ENCODE measurements around the gene GLIPR1L2.
"Not testable (repeated sequence)": the region's sequence is repeated elsewhere in the genome, so short reads cannot be mapped to it uniquely, and the experiment has no call there.

Gene GLIPR1L2

DNA sequence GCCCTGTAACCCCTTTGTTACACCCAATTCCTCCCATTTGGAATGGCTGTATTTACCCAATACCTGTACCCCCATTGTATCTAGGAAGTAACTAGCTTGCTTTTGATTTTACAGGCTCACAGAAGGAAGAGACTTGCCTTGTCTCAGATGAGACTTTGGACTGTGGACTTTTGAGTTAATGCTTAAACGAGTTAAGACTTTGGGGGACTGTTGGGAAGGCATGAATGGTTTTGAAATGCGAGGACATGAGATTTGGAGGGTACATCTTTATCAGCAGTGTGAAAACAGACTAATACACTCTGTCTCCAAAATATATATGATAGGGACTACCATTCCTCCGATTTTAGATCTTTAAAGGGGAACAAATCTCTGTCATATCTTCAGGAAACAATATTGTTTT lies 51.6 kb downstream of the GLIPR1L2 start:
- not testable (repeated sequence) for H3K9me3 ChIP-seq (ENCODE audit: control insufficient read depth, insufficient read depth, low read length); H3K9ac ChIP-seq (ENCODE audit: low read depth, low read length); H3K4me1 ChIP-seq (ENCODE audit: insufficient read depth, low read length); H3K36me3 ChIP-seq (ENCODE audit: insufficient read depth, low read length)

GRCh38 chr12:75443709-75444108 lies 52.8 kb downstream of the GLIPR1L2 start:
- no peaks in the 10 kb centered on the region for H3K36me3 ChIP-seq (ENCODE audit: insufficient read depth, low read length)
- no peak overlapping the region for H3K9ac ChIP-seq (ENCODE audit: low read depth, low read length)
- peaks cover 5% of the 10 kb centered on the region; the same call in 1 of the 2 replicates for H3K9me3 ChIP-seq (ENCODE audit: control insufficient read depth, insufficient read depth, low read length)
- no peaks in the 10 kb centered on the region for H3K4me1 ChIP-seq (ENCODE audit: insufficient read depth, low read length)

GRCh38 chr12:75444429-75445136 lies 53.7 kb downstream of the GLIPR1L2 start:
- H3K9me3 ChIP-seq (ENCODE audit: control insufficient read depth, insufficient read depth, low read length), result peaks cover 5% of the 10 kb centered on the region; the same call in 1 of the 2 replicates
- no peaks in the 10 kb centered on the region for H3K36me3 ChIP-seq (ENCODE audit: insufficient read depth, low read length)

DNA sequence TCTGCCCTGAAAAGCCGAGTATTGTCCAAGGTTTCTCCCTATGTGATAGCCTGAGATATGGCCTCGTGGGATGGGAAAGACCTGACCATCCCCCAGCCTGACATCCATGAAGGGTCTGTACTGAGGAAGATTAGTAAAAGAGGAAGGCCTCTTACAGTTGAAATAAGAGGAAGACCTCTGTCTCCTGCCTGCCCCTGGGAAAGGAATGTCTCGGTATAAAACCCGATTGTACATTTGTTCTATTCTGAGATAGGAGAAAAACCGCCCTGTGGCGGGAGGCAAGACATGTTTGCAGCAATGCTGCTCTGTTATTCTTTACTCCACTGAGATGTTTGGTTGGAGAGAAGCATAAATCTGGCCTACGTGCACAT lies 54.2 kb downstream of the GLIPR1L2 start:
- H3K9ac ChIP-seq (ENCODE audit: low read depth, low read length); H3K4me1 ChIP-seq (ENCODE audit: insufficient read depth, low read length); H3K9me3 ChIP-seq (ENCODE audit: control insufficient read depth, insufficient read depth, low read length); H3K36me3 ChIP-seq (ENCODE audit: insufficient read depth, low read length): not testable (repeated sequence)

More at GRCh38 chr12:75444429-75445136, 53.7 kb downstream of the GLIPR1L2 start:
- Histone ChIP-seq H3K4me1 (ENCODE audit: insufficient read depth, low read length) (no peaks in the 10 kb centered on the region), H3K9ac (ENCODE audit: low read depth, low read length) (no peak overlapping the region)

DNA sequence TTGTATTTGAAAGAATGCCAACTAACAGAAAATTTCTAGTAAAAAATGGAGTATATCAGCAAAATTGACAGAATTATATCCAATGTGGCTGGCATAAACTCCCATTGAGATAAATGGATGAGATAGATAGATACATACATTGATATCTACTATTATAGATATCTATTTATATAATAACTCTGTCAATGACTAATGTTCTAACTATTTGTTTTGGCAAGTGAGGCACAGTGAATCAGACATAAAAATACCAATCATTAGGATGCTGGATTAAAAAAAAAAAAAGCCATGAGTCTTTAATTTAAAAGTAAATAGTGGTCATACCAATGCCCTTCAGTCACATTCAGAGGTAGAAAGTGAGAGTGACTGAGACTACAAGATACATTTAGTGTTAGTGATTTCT lies 56.0 kb downstream of the GLIPR1L2 start:
- Histone ChIP-seq H3K9me3 (ENCODE audit: control insufficient read depth, insufficient read depth, low read length) (peaks cover 5% of the 10 kb centered on the region; the same call in 1 of the 2 replicates), H3K36me3 (ENCODE audit: insufficient read depth, low read length) (no peaks in the 10 kb centered on the region), H3K4me1 (ENCODE audit: insufficient read depth, low read length) (no peaks in the 10 kb centered on the region), H3K9ac (ENCODE audit: low read depth, low read length) (no peak overlapping the region)

DNA sequence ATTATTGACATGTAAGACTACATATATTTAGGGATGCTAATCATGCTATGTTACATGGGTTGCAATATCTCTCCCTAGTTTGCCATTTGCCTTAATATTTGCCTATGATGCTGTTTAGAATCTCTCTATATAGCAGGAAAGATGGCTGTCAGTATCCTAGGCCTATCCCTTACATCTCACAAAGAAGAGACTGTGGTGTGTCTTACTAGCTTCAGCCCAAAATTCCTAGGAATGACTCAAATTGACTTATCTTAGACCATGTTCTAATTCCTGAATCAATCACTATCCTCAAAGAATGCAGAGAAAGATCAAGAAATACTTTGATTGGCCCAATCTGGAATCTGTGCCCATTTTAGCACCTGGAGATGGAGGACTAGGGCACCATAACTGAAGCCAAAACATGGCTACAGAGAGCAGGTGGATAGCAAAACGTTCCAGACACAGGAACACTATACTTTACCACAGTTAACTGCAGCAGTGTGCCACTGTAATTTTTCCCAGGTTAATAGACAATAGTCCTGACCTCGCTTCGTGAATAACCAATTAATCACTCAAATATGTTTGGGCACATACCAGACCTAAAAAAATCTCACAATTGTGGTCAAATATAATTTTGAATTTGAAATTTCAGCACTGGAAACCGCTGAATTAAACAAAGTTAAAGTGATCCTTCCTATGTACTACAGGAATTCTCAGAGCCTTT lies 57.0 kb downstream of the GLIPR1L2 start:
- Histone ChIP-seq H3K9me3 (ENCODE audit: control insufficient read depth, insufficient read depth, low read length) (peaks cover 3% of the 10 kb centered on the region; the same call in 1 of the 2 replicates), H3K36me3 (ENCODE audit: insufficient read depth, low read length) (no peaks in the 10 kb centered on the region), H3K9ac (ENCODE audit: low read depth, low read length) (no peak overlapping the region), H3K4me1 (ENCODE audit: insufficient read depth, low read length) (no peaks in the 10 kb centered on the region)

DNA sequence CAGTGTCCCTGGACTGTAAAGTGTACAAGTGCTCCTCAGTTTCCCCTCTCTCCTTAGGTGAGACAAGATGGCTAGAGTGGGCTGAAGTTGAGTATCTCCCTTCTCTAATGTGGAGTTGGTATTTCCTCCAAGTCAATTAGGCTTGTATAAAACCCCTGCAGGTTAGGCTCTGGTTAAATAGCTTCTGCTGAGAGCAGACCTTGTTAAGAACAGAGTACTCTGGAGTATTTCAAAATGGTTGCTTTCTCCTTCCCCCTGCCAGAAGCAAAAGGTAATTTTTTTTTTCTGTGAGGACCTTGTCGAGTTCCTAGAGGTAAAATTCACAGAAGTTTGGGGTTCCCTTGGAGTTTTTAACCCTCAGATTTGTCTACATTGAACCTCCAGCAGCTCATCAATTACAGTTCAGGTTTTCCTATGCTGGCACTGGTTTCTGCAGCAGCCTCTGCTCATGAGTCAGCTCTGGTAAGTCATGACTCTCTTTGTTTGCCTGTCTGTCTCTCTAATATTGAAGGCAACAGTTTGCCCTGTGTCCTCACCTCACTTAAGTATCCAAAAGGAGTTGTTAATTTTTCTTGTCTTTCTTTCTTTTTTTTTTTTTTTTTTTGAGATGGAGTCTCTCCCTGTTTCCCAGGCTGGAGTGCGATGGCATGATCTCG lies 61.9 kb downstream of the GLIPR1L2 start:
- no peak overlapping the region for H3K9ac ChIP-seq (ENCODE audit: low read depth, low read length)
- H3K4me1 ChIP-seq (ENCODE audit: insufficient read depth, low read length), result no peaks in the 10 kb centered on the region
- H3K9me3 ChIP-seq (ENCODE audit: control insufficient read depth, insufficient read depth, low read length), result no peaks in the 10 kb centered on the region; the same call in 1 of the 2 replicates
- no peaks in the 10 kb centered on the region for H3K36me3 ChIP-seq (ENCODE audit: insufficient read depth, low read length)

- no peak overlapping the region for H3K9ac ChIP-seq (ENCODE audit: low read depth, low read length)
- H3K9me3 ChIP-seq (ENCODE audit: control insufficient read depth, insufficient read depth, low read length), result peaks cover 2% of the 10 kb centered on the region; the same call in 1 of the 2 replicates
- no peaks in the 10 kb centered on the region for H3K36me3 ChIP-seq (ENCODE audit: insufficient read depth, low read length)
- no peaks in the 10 kb centered on the region for H3K4me1 ChIP-seq (ENCODE audit: insufficient read depth, low read length)
Observed at GRCh38 chr12:75455839-75456238, 65.0 kb downstream of the GLIPR1L2 start.

DNA sequence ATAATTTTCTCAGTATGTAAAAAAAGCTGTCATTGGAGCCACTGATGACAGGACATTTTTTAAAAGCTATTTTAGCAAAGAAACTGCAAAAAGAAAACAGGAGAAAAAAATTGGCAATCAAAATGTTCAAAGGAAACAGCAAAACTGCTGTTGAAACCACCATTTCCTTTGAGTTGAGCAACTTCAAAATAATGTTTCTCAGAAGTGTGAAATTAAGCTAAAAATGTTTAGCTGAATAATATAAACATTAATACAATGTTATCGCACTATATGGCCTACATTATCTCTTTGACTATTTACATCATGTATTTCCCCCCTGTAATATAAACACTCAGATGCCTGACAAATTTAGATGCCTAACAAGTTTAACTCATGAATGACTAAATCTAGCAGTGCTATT lies 66.3 kb downstream of the GLIPR1L2 start:
- H3K36me3 ChIP-seq (ENCODE audit: insufficient read depth, low read length), result no peaks in the 10 kb centered on the region
- H3K9ac ChIP-seq (ENCODE audit: low read depth, low read length), result no peak overlapping the region
- no peaks in the 10 kb centered on the region for H3K4me1 ChIP-seq (ENCODE audit: insufficient read depth, low read length)
- peaks cover 2% of the 10 kb centered on the region; the same call in 1 of the 2 replicates for H3K9me3 ChIP-seq (ENCODE audit: control insufficient read depth, insufficient read depth, low read length)

DNA sequence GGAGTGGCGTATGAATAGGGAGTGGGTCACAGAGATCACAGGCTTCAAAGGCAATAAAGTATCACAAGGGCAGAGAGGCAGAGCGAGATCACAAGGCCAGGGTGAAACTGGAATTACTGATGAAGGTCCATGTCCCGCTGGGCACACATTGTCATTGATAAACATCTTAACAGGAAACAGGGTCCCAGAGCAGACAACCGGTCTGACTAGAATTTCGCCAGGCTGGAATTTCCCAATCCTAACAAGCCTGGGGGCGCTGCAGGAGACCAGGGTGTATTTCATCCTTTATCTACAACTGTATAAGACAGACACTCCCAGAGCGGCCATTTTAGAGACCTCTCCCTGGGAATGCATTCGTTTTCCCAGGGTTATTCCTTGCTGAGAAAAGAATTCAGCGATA lies 67.0 kb downstream of the GLIPR1L2 start:
- H3K4me1 ChIP-seq (ENCODE audit: insufficient read depth, low read length); H3K36me3 ChIP-seq (ENCODE audit: insufficient read depth, low read length); H3K9me3 ChIP-seq (ENCODE audit: control insufficient read depth, insufficient read depth, low read length); H3K9ac ChIP-seq (ENCODE audit: low read depth, low read length): not testable (repeated sequence)

DNA sequence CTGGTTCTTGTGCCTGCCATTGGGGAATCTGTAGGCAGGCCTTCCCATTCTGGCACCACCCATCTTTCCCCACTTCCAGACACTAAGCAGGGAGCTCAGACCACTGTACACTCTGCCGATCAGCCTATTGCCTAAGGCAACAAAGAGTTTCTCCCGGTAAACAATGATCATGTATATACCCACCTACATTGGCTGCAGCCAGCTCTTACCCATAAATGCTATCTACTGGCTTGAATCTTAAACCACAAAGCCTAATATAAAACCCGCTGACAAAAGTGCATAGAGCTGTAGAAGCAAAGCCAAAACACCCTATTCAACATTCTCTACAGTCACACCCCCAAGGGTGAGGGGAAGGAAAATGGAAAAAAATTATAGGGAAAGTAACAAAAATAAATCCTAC lies 68.9 kb downstream of the GLIPR1L2 start:
- H3K4me1 ChIP-seq (ENCODE audit: insufficient read depth, low read length), result no peaks in the 10 kb centered on the region
- H3K36me3 ChIP-seq (ENCODE audit: insufficient read depth, low read length), result no peaks in the 10 kb centered on the region
- H3K9ac ChIP-seq (ENCODE audit: low read depth, low read length), result no peak overlapping the region
- peaks cover 7% of the 10 kb centered on the region for H3K9me3 ChIP-seq (ENCODE audit: control insufficient read depth, insufficient read depth, low read length)

- H3K9ac ChIP-seq (ENCODE audit: low read depth, low read length), result no peak overlapping the region
- peaks cover 7% of the 10 kb centered on the region for H3K9me3 ChIP-seq (ENCODE audit: control insufficient read depth, insufficient read depth, low read length)
- H3K4me1 ChIP-seq (ENCODE audit: insufficient read depth, low read length), result no peaks in the 10 kb centered on the region
- H3K36me3 ChIP-seq (ENCODE audit: insufficient read depth, low read length), result no peaks in the 10 kb centered on the region
Observed at GRCh38 chr12:75460204-75460603, 69.3 kb downstream of the GLIPR1L2 start.

- H3K4me1 ChIP-seq (ENCODE audit: insufficient read depth, low read length), result no peaks in the 10 kb centered on the region; the same call in 1 of the 2 replicates
- H3K9me3 ChIP-seq (ENCODE audit: control insufficient read depth, insufficient read depth, low read length), result no peaks in the 10 kb centered on the region
- no peak overlapping the region for H3K9ac ChIP-seq (ENCODE audit: low read depth, low read length)
- H3K36me3 ChIP-seq (ENCODE audit: insufficient read depth, low read length), result no peaks in the 10 kb centered on the region
Observed at GRCh38 chr12:75471902-75472890, 81.3 kb downstream of the GLIPR1L2 start.

GRCh38 chr12:75474116-75474515 lies 83.2 kb downstream of the GLIPR1L2 start:
- Histone ChIP-seq H3K9me3 (ENCODE audit: control insufficient read depth, insufficient read depth, low read length) (no peaks in the 10 kb centered on the region), H3K9ac (ENCODE audit: low read depth, low read length) (no peak overlapping the region), H3K4me1 (ENCODE audit: insufficient read depth, low read length) (no peaks in the 10 kb centered on the region; the same call in 1 of the 2 replicates), H3K36me3 (ENCODE audit: insufficient read depth, low read length) (no peaks in the 10 kb centered on the region)

All from ES-I3 (cell line).